CD4-positive, alpha-beta T cell treated with Interleukin-12 subunit alpha and Interleukin-12 subunit beta, for 1 hour (primary cell): ENCODE results near the gene MTHFS.

Experiments
- DNase-seq: peaks from one replicate; pipeline ENCODE4 v3.0.0-alpha.2; 2020

Gene MTHFS

GRCh38 chr15:79872358-79873017 is 24.3 kb downstream of the MTHFS start:
- DNase-seq = peak; percentile 52

GRCh38 chr15:79868554-79868953 is 28.3 kb downstream of the MTHFS start:
- no peak for DNase-seq

GRCh38 chr15:79863886-79864285 is 32.9 kb downstream of the MTHFS start:
- no peak for DNase-seq

GRCh38 chr15:79862191-79862590 is 34.6 kb downstream of the MTHFS start:
- DNase-seq = no peak

- DNase-seq = no peak
These were observed 36.2 kb downstream of the MTHFS start for GRCh38 chr15:79860661-79861060.

GRCh38 chr15:79858469-79858868 is 38.3 kb downstream of the MTHFS start:
- DNase-seq = no peak

- peak; percentile 68 for DNase-seq
These were observed 43.1 kb downstream of the MTHFS start for GRCh38 chr15:79853492-79854328.

- no peak for DNase-seq
These were observed 47.0 kb downstream of the MTHFS start for GRCh38 chr15:79849789-79850188.

- no peak for DNase-seq
These were observed 50.3 kb downstream of the MTHFS start for GRCh38 chr15:79846539-79846938.

- no peak for DNase-seq
These were observed 52.6 kb downstream of the MTHFS start for GRCh38 chr15:79844221-79844620.

- DNase-seq = no peak
These were observed 59.0 kb downstream of the MTHFS start for GRCh38 chr15:79837846-79838245.

- no peak for DNase-seq
These were observed 62.3 kb downstream of the MTHFS start for GRCh38 chr15:79834495-79834894.

GRCh38 chr15:79832367-79833120 is 64.3 kb downstream of the MTHFS start:
- no peak for DNase-seq

GRCh38 chr15:79831604-79832003 is 65.2 kb downstream of the MTHFS start:
- DNase-seq = no peak

GRCh38 chr15:79829950-79830349 is 66.9 kb downstream of the MTHFS start:
- DNase-seq = no peak

GRCh38 chr15:79828447-79828846 is 68.4 kb downstream of the MTHFS start:
- no peak for DNase-seq

GRCh38 chr15:79826800-79827199 is 70.0 kb downstream of the MTHFS start:
- no peak for DNase-seq

GRCh38 chr15:79824136-79824701 is 72.6 kb downstream of the MTHFS start:
- DNase-seq = no peak

- no peak for DNase-seq
These were observed 76.0 kb downstream of the MTHFS start for GRCh38 chr15:79820820-79821219.

- no peak for DNase-seq
These were observed 76.6 kb downstream of the MTHFS start for GRCh38 chr15:79820176-79820575.

- DNase-seq = no peak
These were observed 80.2 kb downstream of the MTHFS start for GRCh38 chr15:79816571-79816970.

- DNase-seq = no peak
These were observed 81.3 kb downstream of the MTHFS start for GRCh38 chr15:79815468-79815867.

GRCh38 chr15:79812541-79812940 is 84.3 kb downstream of the MTHFS start:
- no peak for DNase-seq
